Head of caudate nucleus (tissue), 42 donors: Measurements from ENCODE around the gene EXT2.
A peak's percentile ranks its signal among the peaks of the same experiment; 100 is the strongest.

Experiments used
- DNase-seq, 42 donors: peaks; one replicate each; pipeline versions ENCODE4 v3.0.0 to v3.0.0-alpha.2; 2020 to 2021; ENCODE audit warnings: mixed read lengths in 7 of 42
- intact Hi-C: fragments of 100-400 bp; cut with DNase I; formaldehyde crosslinking; loops from one replicate; pipeline ENCODE4 v1.15.0; 2022

The EXT2 gene

GRCh38 chr11:44095506-44096359 lies at the start of gene EXT2:
Gene EXT2, plus strand, starts transcription at chr11:44095678. Its CDS starts 12,035 bp downstream, at chr11:44107713.
- intact Hi-C loops = loop anchor here (10.0 kb wide), 1 partner anchor 819 kb away; no protein-coding TSS in a partner anchor

DNA sequence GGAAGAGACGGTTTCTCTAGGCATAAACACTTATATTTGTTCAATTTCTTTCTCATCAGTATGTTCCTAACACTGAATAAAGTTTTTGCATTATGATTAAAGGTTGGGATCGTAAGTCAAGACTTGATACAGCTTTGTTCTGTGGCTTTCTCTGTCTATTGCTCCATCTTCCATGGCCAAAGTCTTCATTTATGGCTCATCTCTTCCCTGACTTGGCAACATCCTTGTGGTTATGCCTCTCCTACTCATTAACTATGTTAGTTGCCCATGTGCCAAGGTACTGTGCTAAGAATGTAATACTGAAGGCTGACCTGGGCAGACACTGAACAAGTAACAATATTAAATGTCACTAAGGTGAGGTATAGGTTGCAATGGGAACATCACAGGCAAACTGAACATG lies 49.3 kb upstream of the EXT2 start:
- intact Hi-C loops = no loop called here
- DNase-seq = no peak

More at GRCh38 chr11:44095506-44096359, at the start of gene EXT2:
- DNase-seq = peak; percentile 66 to 96 (median 90)

DNA sequence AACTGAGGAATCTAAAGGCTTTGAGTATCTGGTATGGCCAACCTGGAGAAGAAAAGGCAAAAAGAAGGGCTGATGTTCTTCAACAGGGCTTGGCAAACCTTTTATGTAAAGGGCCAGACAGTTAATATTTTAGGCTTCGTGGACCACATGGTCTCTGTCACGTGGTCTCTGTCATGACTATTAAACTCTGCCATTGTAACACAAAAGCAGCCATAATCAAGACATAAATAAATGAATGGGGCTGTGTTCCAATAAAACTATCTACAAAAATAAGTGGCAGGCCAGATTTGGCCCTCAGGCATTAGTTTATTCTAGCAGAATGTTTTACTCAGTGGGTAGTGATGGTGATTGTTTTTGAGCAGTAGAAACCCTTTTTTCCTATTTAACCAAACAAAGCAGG lies 48.2 kb upstream of the EXT2 start:
- intact Hi-C loops = no loop called here
- no peak for DNase-seq

- DNase-seq = peak in 32 of 42 donors; percentile 22 to 77 (median 54)
- intact Hi-C loops = no loop called here
Measured at GRCh38 chr11:44047931-44048431, 47.5 kb upstream of the EXT2 start, which contains the start of gene ACCSL. Gene ACCSL, plus strand, starts transcription at chr11:44047981. Its CDS starts 56 bp downstream, at chr11:44048037.

- intact Hi-C loops = no loop called here
- DNase-seq = no peak
Measured at GRCh38 chr11:44049832-44050231, 45.6 kb upstream of the EXT2 start.

DNA sequence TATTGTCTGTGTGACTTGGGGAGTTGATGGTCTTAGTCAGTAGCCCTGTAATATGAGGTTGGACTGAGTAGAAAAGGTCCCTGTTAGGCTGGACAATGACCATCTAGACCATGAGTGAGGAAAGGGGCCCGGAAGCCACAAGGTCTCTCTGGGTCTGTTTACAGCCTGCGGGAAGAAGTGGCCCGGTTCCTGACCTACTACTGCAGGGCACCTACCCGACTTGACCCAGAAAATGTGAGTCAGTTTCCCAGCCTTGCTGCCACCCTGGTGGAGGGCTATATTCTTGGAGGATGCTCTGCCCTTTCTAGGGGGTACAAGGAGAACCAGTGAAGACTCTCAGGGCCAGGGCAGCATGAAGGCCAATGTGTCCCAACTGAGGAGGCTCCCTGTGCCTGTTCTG lies 44.3 kb upstream of the EXT2 start:
- intact Hi-C loops = no loop called here
- DNase-seq = no peak

DNA sequence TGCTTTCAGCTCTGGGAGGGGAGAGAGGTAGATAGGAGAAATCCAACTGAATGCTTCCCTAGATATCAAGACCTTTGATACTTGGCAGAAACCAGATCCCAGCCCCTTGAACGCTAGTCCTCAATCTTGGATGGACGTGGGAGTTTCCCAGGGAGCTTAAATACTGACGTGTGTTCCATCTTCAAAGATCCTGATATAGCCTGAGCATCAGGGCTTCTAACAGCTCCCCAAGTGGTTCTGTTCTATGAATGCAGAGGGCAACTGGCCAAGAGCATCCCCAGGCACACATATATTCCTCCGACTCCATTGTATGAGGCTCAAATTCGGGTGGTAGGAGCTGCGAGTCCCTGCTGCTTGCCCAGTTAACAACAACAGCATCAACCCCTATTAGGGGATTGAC lies 38.1 kb upstream of the EXT2 start:
- intact Hi-C loops = no loop called here
- no peak for DNase-seq

DNA sequence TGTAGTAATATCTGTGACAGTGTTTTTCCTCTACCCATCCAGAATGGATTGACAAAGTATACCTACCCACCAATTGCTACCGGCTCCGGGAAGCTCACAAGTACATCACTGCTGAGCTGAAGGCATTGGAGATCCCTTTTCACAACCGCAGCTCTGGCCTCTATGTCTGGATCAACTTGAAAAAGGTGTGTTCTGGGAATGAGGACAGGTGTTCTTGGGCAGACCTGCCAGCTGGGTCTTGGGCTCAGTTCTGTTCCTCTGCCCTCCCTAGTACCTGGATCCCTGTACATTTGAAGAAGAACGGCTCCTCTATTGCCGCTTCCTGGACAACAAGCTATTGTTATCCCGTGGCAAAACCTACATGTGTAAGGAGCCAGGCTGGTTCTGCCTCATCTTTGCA lies 37.2 kb upstream of the EXT2 start:
- no peak for DNase-seq
- intact Hi-C loops = no loop called here

DNA sequence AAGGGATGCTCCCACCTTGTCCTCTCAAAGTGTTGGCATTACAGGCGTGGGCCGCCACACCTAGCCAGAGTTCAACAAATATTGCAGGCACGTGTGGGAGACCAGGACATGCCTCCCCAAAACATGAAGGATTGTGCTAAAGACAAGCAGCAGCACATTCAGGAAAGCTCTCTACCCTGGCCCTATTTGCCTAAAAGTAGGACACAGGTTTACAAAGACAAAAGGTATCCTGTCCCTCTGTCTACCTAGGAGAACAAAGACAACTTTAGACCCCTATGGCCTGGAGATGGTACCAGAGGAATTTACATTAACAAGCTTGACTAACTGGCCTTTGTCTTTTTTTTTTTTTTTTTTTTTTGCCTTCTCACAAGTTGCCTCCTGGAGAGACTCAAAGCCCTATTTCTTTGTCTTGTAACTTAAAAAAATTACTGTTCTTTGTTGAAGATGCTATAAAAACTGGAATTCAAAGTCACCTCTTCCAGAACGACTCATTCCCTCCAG lies 30.3 kb upstream of the EXT2 start:
- no peak for DNase-seq
- intact Hi-C loops = no loop called here

GRCh38 chr11:44065841-44066731 lies 29.4 kb upstream of the EXT2 start, which contains the start of gene ACCS:
Gene ACCS, plus strand, starts transcription at chr11:44066270. Its CDS starts 1,358 bp downstream, at chr11:44067628.
- intact Hi-C loops = no loop called here

DNA sequence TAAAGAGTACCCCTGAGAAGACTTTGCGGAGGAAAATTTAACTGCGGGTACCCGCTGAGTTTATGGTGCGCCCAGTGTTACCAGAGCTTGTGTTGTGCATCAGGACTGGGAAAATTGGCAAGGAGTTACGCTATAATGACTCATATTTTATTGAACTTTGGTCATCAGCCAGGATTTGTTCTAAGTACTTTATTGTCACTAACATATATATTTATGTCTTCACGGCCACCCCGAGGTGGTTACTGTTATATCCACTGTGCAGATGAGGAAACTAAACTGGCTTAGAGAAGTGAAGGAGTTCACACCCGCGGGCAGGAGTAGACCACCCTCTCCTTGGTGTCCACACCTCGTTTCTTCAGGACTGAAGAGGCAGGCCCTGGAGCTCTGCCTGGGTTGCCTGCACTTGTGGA lies 28.7 kb upstream of the EXT2 start:
- intact Hi-C loops = no loop called here
- peak in 3 of 42 donors; percentile 2 to 15 (median 7) for DNase-seq

More at GRCh38 chr11:44065841-44066731, 29.4 kb upstream of the EXT2 start, which contains the start of gene ACCS:
- peak; percentile 78 to 96 (median 90) for DNase-seq

DNA sequence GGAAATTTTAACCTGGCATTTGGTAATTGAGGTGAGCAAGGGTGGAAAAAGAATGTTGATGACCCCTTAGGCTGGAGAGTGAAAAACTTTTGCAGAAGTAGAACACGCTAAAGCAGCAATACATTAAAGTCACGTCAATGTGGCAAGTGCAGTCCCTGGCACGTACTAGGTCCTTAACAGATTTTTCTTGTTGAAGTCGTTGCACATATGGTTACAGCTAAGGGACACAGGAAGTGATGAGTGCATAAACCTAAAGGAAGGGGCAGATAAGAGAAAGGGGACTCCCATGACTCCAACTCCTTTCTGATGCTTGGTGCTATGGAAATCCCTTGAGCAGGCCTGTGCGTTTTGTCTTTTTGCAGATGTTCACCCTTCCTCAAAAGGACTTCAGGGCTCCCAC lies 28.2 kb upstream of the EXT2 start:
- no peak for DNase-seq
- intact Hi-C loops = no loop called here

- DNase-seq = no peak
- intact Hi-C loops = no loop called here
Measured at GRCh38 chr11:44068180-44068579, 27.3 kb upstream of the EXT2 start.

DNA sequence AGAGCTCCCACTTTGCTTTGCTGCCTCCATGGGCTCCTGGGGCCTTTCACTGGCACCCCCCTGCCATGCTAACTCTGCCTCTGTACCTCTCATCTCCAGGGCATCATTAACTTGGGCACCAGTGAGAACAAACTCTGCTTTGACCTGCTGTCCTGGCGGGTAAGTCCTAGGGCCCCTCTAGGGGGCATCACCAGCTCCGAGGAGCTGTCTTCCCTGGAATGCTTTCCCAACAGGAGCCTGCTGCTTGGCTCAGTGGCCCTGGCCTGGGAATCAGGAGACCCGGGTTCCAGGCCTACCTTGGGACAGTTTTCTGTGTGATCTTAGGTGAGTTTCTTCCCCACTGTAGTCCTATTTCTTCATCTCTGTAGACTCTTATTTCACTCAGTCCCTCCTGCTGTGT lies 24.3 kb upstream of the EXT2 start:
- no peak for DNase-seq
- intact Hi-C loops = no loop called here

DNA sequence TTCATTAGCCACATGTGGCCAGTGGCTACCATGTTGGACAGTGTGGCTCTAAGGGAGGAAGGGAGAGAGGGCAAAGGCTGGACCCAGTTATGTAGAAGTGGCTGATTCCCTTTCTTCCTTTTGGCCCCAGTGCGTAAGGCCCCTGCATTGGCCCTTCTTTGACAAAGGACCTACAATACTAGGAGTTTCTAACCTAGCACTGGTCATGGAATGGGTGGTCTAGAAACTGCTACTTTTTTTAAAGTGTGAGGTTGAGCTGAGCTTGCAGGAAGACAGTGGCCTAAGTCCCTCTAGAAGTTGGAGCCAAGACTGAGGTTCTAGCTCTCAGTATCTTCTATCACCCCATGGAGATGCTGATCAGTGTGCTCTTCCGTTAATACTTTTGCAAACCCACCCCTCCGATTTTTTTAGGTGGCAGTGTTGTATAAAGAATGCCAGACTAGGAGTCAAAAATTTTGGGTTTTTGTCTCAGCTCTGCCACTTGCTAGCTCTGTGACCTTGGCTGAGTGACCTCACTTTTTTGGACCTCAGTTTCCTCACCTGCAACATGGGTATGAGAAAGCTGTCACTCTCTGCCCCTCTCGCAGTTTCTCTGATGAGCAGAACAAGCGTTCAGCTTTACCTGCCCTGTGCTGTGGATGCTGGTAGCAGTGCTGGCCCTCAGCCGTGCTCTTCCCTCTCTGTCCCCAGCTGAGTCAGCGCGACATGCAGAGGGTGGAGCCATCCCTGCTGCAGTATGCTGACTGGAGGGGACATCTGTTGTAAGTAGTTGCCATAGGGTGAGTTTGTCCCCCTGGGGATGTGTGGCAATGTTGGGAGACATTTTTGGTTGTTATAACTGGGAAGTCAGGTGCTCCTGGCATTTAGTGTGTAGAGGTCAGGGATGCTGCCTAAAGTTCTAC lies 22.5 kb upstream of the EXT2 start:
- intact Hi-C loops = no loop called here
- DNase-seq = no peak

DNA sequence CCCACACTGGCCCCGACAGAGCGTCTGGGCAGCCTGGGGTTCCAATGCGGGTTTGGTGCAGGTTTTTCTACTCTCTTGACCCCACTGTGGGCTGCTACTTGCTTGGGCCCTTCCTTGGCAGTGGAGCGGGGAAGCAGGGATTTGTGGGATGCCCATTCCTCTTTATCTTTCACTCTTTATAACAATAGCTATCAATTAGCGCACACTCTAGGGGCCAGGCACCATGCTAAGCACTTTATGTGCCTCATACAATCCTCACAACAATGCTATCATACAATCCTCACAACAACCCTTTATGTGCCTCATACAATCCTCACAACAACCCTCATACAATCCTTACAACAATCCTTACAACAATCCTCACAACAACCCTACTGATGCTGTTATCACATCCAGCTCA lies 16.7 kb upstream of the EXT2 start:
- intact Hi-C loops = no loop called here
- no peak for DNase-seq

DNA sequence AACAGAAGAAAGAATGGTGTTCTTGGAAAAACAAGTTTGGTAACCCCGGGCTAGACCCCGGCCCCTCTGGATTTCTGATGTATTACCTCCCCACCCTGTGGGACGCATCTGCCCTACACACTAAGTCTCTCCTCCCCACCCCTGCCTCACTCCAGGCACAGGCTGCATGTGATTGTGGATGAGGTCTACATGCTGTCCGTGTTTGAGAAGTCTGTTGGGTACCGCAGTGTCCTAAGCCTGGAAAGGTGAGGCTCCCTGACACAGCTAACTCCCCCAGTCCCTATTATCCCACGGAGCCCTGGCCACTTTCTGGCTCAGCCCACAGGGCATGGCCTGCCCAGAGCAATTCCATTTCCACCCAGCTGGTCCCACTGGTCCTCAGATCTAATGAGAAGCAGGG lies 16.1 kb upstream of the EXT2 start:
- intact Hi-C loops = no loop called here
- no peak for DNase-seq

- intact Hi-C loops = no loop called here
- DNase-seq = peak in 1 of 42 donors; percentile 27
Measured at GRCh38 chr11:44080951-44081350, 14.5 kb upstream of the EXT2 start.
